ENCODE measurements around the gene GMPS.

GMPS gene

DNA sequence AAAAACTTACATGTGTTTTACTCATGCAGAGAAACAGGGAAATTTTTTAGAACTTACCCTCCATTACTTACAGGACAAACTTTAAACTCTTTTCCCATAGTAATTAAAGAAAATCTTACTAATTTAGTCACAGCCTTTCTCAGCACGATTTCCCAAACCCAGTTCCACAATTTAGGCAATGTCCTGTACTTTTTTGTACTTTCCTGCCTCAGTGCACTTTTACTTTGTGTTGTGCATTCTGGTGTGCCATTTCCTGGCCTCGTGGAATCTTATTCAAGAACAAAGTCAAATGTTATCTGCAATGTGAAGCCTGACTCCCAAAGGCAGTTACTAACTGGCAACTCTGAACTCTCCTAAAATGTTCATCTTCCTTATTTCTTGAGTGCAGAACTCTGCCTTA, 18.1 kb upstream of the GMPS start:
- H3K4me3 ChIP-seq (ENCODE audit: low read length, poor library complexity, severe bottlenecking): peak overlapping the region; percentile 90

DNA sequence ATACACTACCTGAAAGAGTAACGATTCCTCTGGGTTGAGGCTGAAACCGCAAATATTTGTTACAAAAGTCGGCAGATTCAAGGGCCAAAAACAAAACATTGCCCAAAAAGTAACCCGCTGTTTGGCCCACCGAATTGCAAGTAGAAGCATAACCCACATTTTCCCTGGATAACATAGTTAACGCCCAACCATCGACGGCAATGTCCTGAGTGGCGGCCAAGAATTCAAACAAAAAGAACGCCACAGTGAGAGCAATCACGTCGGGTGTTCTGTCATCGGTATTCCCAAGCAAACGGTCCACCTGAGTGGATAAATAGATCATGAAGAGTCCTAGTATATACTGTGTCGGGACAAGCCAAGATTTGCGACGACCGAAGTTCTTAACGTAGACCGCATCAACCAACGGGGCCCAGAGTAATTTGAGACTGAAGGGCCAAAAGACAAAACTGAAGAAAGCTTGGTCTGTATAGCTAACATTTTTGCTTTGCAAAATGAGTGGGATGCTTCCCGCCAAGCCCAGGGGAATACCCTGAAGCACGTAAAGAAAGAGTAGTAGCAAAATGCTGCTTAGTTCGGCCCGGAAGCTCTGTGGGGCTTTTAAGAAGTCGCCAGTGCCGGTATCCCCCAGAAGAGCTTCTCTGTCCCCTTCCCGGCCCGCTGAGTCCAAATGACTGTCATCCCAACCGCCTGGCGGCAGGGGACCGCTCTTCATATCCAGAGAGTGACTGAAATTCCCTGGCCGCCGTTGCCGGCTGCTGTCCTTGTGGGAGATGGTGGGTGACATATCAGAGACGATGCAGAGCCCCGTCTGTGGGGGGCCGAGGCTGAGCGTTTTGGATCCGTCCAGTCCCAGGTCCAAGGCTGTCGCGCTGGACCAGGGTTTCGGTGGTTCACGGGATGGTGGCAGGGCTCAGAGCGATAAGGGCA, 17.0 kb upstream of the GMPS start:
- peak overlapping the region; percentile 90 for H3K4me2 ChIP-seq (ENCODE audit: low read depth, low read length, poor library complexity, severe bottlenecking)
- H3K36me3 ChIP-seq (ENCODE audit: insufficient read depth, low read length): no peaks in the 10 kb centered on the region
- peaks cover 26% of the 10 kb centered on the region for H3K4me1 ChIP-seq (ENCODE audit: insufficient read depth, low read length, poor library complexity, severe bottlenecking)
- peaks cover 50% of the 10 kb centered on the region for H3K79me2 ChIP-seq (ENCODE audit: insufficient read depth, low read length)
- TF ChIP-seq EZH2phosphoT487 (IDR thresholded peaks at IDR 0.05; ENCODE audit: borderline replicate concordance): no peak
- TF ChIP-seq, protein P1, sequence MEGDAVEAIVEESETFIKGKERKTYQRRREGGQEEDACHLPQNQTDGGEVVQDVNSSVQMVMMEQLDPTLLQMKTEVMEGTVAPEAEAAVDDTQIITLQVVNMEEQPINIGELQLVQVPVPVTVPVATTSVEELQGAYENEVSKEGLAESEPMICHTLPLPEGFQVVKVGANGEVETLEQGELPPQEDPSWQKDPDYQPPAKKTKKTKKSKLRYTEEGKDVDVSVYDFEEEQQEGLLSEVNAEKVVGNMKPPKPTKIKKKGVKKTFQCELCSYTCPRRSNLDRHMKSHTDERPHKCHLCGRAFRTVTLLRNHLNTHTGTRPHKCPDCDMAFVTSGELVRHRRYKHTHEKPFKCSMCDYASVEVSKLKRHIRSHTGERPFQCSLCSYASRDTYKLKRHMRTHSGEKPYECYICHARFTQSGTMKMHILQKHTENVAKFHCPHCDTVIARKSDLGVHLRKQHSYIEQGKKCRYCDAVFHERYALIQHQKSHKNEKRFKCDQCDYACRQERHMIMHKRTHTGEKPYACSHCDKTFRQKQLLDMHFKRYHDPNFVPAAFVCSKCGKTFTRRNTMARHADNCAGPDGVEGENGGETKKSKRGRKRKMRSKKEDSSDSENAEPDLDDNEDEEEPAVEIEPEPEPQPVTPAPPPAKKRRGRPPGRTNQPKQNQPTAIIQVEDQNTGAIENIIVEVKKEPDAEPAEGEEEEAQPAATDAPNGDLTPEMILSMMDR (conservative IDR thresholded peaks at IDR 0.05; ENCODE audit: low read length): no peak
- no peaks in the 10 kb centered on the region for H3K9me3 ChIP-seq (ENCODE audit: insufficient read depth, low read depth, low read length)
- peak overlapping the region; percentile 70; the same call in 1 of the 2 replicates for H2AFZ ChIP-seq (ENCODE audit: low read length)
- H4K20me1 ChIP-seq (ENCODE audit: insufficient read depth, low read length, poor library complexity, severe bottlenecking): peaks cover 29% of the 10 kb centered on the region
- peak overlapping the region; percentile 90 for H3K4me3 ChIP-seq (ENCODE audit: low read length, poor library complexity, severe bottlenecking)
- peak overlapping the region; percentile 86 for H3K9ac ChIP-seq (ENCODE audit: low read depth, low read length, poor library complexity, severe bottlenecking)
- H3F3A ChIP-seq (ENCODE audit: low read depth): no peaks in the 10 kb centered on the region
- no peaks in the 10 kb centered on the region for H3K9me2 ChIP-seq (replicated peaks; ENCODE audit: low read depth, low read length)
- H3K27me3 ChIP-seq (ENCODE audit: insufficient read depth, low read length, poor library complexity, severe bottlenecking): no peaks in the 10 kb centered on the region

More for the DNA sequence above, 18.1 kb upstream of the GMPS start:
- Histone ChIP-seq H3F3A (ENCODE audit: low read depth) (no peaks in the 10 kb centered on the region), H3K79me2 (ENCODE audit: insufficient read depth, low read length) (peaks cover 57% of the 10 kb centered on the region), H4K20me1 (ENCODE audit: insufficient read depth, low read length, poor library complexity, severe bottlenecking) (peaks cover 32% of the 10 kb centered on the region), H2AFZ (ENCODE audit: low read length) (no peak overlapping the region), H3K9me3 (ENCODE audit: insufficient read depth, low read depth, low read length) (no peaks in the 10 kb centered on the region), H3K4me2 (ENCODE audit: low read depth, low read length, poor library complexity, severe bottlenecking) (peak overlapping the region; percentile 90), H3K36me3 (ENCODE audit: insufficient read depth, low read length) (no peaks in the 10 kb centered on the region), H3K27me3 (ENCODE audit: insufficient read depth, low read length, poor library complexity, severe bottlenecking) (no peaks in the 10 kb centered on the region), H3K9me2 (replicated peaks; ENCODE audit: low read depth, low read length) (no peaks in the 10 kb centered on the region), H3K9ac (ENCODE audit: low read depth, low read length, poor library complexity, severe bottlenecking) (peak overlapping the region; percentile 86), H3K4me1 (ENCODE audit: insufficient read depth, low read length, poor library complexity, severe bottlenecking) (peaks cover 31% of the 10 kb centered on the region)
- TF ChIP-seq, protein P1 (conservative IDR thresholded peaks at IDR 0.05; ENCODE audit: low read length): no peak
- no peak for TF ChIP-seq EZH2phosphoT487 (IDR thresholded peaks at IDR 0.05; ENCODE audit: borderline replicate concordance)

DNA sequence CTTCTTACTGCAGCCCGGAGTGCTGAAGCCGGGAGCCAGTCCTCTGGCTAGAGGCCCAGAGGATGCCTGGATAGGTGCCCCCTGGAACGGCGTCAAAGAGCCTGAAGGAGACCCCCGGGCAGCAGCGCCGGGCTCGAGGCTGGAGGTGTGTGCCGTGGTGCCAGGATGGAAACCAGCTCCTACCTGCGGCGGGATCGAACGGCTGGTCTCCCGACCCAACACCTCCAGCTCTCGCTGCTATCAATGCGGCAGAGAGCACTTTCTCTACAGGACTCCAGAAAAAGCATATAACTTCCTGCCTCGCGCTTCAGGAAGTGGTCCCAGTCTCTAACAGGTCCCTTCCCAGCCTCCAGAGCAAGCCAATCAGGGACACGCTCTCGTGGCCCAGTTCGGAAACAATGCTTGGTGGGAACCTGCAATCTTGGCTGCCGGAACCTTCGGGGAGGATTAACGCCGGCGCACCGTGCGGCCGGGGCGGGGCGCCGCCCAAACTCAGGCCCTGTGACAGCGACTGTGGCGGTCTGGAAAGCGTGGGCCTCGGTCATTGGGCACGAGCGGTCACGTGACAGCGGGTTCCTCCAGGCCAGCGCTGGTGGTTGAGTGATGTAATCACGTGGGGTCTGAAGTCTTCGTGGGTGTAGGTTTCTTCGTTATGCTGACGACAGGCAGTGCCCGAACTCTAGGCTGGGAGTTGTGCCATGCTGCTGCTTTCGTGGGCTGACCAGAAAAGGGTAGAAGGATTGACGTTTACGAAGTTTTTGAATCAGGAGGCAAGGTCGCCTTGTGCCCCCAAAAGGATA, 16.1 kb upstream of the GMPS start, which contains the start of gene SLC33A1:
SLC33A1 (minus strand) TSS at position 287 of the 800 bp plus-strand sequence. CDS start 430 bp downstream, outside the sequence.
- peaks cover 20% of the 10 kb centered on the region for H3K4me1 ChIP-seq (ENCODE audit: insufficient read depth, low read length, poor library complexity, severe bottlenecking)
- H2AFZ ChIP-seq (ENCODE audit: low read length): peak within 1 kb of the TSS; percentile 92
- no peaks in the 10 kb centered on the region for H3F3A ChIP-seq (ENCODE audit: low read depth)
- peaks cover 26% of the 10 kb centered on the region for H4K20me1 ChIP-seq (ENCODE audit: insufficient read depth, low read length, poor library complexity, severe bottlenecking)
- no peaks in the 10 kb centered on the region for H3K9me3 ChIP-seq (ENCODE audit: insufficient read depth, low read depth, low read length)
- peaks cover 43% of the 10 kb centered on the region for H3K79me2 ChIP-seq (ENCODE audit: insufficient read depth, low read length)
- H3K4me2 ChIP-seq (ENCODE audit: low read depth, low read length, poor library complexity, severe bottlenecking): peak within 1 kb of the TSS; percentile 90
- H3K27me3 ChIP-seq (ENCODE audit: insufficient read depth, low read length, poor library complexity, severe bottlenecking): no peaks in the 10 kb centered on the region
- no peaks in the 10 kb centered on the region for H3K9me2 ChIP-seq (replicated peaks; ENCODE audit: low read depth, low read length)
- no peak for TF ChIP-seq EZH2phosphoT487 (IDR thresholded peaks at IDR 0.05; ENCODE audit: borderline replicate concordance)
- TF ChIP-seq, protein P1 (conservative IDR thresholded peaks at IDR 0.05; ENCODE audit: low read length): no peak
- H3K4me3 ChIP-seq (ENCODE audit: low read length, poor library complexity, severe bottlenecking): peak within 1 kb of the TSS; percentile 90
- no peaks in the 10 kb centered on the region for H3K36me3 ChIP-seq (ENCODE audit: insufficient read depth, low read length)
- peak within 1 kb of the TSS; percentile 95 for H3K9ac ChIP-seq (ENCODE audit: low read depth, low read length, poor library complexity, severe bottlenecking)

All from Loucy (cell line).